Measurements from ENCODE around the gene LRRC51. TPM values are rescaled to one million over a fixed set of nuclear protein-coding genes. Genes with fewer than 3 reads are reported as not detected.

LRRC51 gene
- total and polyA plus RNA-seq, 2 experiments from 2014 or later: 4.3 to 5.6 TPM

DNA sequence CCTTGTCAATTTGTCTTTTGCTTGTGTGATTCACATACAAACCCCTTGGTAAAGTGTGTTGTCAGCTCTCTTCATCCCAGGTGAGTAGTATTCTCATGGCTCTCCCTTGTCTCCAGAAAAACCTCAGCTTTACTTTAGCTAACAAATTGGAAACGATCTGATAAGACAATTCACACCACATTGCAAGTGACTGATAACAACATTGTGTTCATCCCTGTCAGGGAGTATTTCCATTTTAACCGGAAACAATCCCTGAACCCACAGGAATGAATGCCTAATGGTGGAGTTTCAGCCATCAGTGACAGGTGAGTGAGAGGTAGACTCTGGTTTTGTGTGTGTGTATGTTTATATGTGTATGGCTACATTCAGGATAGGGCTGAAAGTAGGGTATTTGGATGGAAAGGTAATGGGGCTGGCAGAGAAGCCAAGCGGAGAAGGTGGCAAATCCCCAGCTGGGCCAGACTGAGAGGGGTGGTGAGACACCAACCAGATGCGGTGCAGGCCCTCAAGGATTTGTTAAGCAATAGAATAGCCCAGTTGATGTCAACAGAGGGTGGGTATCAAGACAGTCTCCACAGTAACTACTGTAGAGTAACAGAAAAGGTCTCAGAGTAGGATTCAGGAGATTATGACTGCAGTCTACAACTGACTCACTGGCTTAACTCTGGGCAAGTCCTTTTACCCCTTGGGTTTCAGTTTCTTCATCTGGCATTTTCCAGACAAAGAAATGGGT, 7.6 kb downstream of the LRRC51 start:
- Histone ChIP-seq H3K4me3 (no peak overlapping the region), H3K4me1 (ENCODE audit: low read depth) (no peaks in the 10 kb centered on the region), H3K27me3 (no peaks in the 10 kb centered on the region), H3K27ac (no peak overlapping the region), H3K36me3 (no peaks in the 10 kb centered on the region), H3K9me3 (ENCODE audit: low read depth) (no peaks in the 10 kb centered on the region)
- no peak for DNase-seq (ENCODE audit: low read depth in 1 of 2, low spot score in 1 of 2)
- TF ChIP-seq, protein P1, sequence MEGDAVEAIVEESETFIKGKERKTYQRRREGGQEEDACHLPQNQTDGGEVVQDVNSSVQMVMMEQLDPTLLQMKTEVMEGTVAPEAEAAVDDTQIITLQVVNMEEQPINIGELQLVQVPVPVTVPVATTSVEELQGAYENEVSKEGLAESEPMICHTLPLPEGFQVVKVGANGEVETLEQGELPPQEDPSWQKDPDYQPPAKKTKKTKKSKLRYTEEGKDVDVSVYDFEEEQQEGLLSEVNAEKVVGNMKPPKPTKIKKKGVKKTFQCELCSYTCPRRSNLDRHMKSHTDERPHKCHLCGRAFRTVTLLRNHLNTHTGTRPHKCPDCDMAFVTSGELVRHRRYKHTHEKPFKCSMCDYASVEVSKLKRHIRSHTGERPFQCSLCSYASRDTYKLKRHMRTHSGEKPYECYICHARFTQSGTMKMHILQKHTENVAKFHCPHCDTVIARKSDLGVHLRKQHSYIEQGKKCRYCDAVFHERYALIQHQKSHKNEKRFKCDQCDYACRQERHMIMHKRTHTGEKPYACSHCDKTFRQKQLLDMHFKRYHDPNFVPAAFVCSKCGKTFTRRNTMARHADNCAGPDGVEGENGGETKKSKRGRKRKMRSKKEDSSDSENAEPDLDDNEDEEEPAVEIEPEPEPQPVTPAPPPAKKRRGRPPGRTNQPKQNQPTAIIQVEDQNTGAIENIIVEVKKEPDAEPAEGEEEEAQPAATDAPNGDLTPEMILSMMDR (IDR thresholded peaks at IDR 0.05; ENCODE audit: low read depth, low read length): no peak

DNA sequence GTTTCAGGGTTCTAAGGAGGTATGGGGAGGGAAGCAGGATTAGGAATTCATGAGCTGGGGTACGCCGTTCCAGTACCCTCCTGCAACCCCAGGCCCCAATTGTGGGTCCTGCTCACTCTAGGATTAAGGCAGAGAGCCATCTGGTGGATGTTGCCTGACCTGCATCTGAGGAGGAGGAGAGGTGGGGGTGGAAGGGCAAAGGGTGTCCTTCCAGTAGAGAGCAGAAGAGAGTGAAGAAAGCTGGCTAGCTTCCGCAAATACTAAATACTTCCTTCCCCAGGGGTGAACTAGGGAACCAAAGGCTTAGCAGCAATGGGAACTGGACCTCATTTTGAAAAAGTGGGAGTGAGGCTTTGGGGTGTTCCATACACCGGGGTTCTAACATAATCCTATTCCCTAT, 10.6 kb downstream of the LRRC51 start:
- Histone ChIP-seq H3K27ac (peak overlapping the region; percentile 23), H3K4me3 (no peak overlapping the region), H3K27me3 (no peaks in the 10 kb centered on the region), H3K36me3 (peaks cover 4% of the 10 kb centered on the region), H3K4me1 (ENCODE audit: low read depth) (no peaks in the 10 kb centered on the region), H3K9me3 (ENCODE audit: low read depth) (no peaks in the 10 kb centered on the region)
- TF ChIP-seq, protein P1 (IDR thresholded peaks at IDR 0.05; ENCODE audit: low read depth, low read length): peak; percentile 81
- peak; percentile 74 to 76 for DNase-seq (ENCODE audit: low read depth in 1 of 2, low spot score in 1 of 2)

DNA sequence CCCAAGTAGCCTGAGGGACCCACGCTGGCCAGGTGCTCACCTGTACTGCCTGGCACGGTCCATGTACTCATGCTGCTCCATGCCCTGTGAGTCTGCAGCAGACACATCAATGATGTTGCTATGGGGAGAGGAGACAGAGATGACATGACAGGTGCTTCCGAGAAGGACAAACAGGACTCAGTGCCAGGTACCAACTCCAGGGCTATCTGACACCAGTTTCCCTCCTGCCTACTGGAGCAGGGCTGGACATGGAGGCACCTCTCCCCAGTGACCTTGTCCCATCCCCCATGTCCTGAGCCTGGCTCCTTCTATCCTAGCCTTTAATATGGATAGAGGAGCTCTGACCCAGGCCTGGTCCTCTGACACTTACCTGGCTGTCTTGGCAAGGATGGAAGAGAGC, 18.1 kb downstream of the LRRC51 start:
- TF ChIP-seq, protein P1 (IDR thresholded peaks at IDR 0.05; ENCODE audit: low read depth, low read length): no peak
- H3K9me3 ChIP-seq (ENCODE audit: low read depth): no peaks in the 10 kb centered on the region
- H3K36me3 ChIP-seq: peaks cover 20% of the 10 kb centered on the region
- H3K4me1 ChIP-seq (ENCODE audit: low read depth): peaks cover 9% of the 10 kb centered on the region
- H3K27me3 ChIP-seq: no peaks in the 10 kb centered on the region
- no peak overlapping the region for H3K27ac ChIP-seq
- H3K4me3 ChIP-seq: no peak overlapping the region
- no peak for DNase-seq (ENCODE audit: low read depth in 1 of 2, low spot score in 1 of 2)

DNA sequence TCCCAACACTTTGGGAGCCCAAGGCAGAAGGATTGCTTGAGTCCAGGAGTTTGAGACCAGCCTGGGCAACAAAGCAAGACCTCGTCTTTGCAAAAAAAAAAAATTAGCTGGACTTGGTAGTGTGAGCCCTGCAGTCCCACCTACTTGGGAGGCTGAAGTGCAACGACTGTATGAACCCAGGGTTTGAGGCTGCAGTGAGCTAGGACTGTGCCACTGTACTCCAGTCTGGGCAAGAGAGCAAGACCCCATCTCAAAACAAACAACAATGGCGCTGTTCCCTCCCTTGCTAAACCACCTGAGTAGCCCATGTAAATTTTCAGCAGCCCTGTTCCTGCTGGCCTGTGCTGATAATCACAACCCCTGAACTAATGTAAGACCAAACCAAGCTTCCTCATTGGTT, 19.4 kb downstream of the LRRC51 start:
- peaks cover 10% of the 10 kb centered on the region for H3K4me1 ChIP-seq (ENCODE audit: low read depth)
- peaks cover 15% of the 10 kb centered on the region for H3K36me3 ChIP-seq
- H3K27ac ChIP-seq: no peak overlapping the region

DNA sequence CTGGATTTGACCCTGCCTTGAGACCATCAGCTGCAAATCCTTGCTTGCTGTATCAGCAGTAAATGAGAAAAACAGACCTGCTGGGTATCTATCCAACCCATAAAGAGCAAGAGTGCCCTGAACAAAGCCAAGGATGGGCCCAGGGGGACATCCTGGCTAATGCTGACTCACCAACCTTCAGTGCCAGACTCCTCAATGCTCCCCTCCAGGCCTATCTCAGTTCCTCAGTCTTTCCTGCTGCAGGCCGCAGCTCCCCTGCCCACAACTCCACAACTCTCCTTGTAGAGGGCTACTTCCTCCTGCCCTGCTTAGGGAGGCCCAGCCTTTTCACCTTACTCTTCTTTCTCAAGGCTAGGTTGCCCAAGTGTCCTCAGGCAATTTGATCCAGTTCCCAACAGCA, 19.8 kb downstream of the LRRC51 start:
- no peak for DNase-seq (ENCODE audit: low read depth in 1 of 2, low spot score in 1 of 2)
- Histone ChIP-seq H3K36me3 (peaks cover 15% of the 10 kb centered on the region), H3K27ac (no peak overlapping the region), H3K4me1 (ENCODE audit: low read depth) (peaks cover 10% of the 10 kb centered on the region), H3K4me3 (no peak overlapping the region), H3K27me3 (no peaks in the 10 kb centered on the region), H3K9me3 (ENCODE audit: low read depth) (no peaks in the 10 kb centered on the region)
- TF ChIP-seq, protein P1 (IDR thresholded peaks at IDR 0.05; ENCODE audit: low read depth, low read length): no peak

More for the DNA sequence above, 19.4 kb downstream of the LRRC51 start:
- no peak for DNase-seq (ENCODE audit: low read depth in 1 of 2, low spot score in 1 of 2)
- Histone ChIP-seq H3K27me3 (no peaks in the 10 kb centered on the region), H3K4me3 (no peak overlapping the region), H3K9me3 (ENCODE audit: low read depth) (no peaks in the 10 kb centered on the region)
- TF ChIP-seq, protein P1 (IDR thresholded peaks at IDR 0.05; ENCODE audit: low read depth, low read length): no peak

Measured in cardiac muscle cell (in vitro differentiated cells and primary cell).